ENCODE data around the gene TSPAN31.

GRCh38 chr12:57720606-57721595 is 23.9 kb upstream of the TSPAN31 start:
- TF ChIP-seq FOXM1 (IDR thresholded peaks at IDR 0.05; ENCODE audit: borderline replicate concordance) = no peak
- TF ChIP-seq BHLHE40 (IDR thresholded peaks at IDR 0.05; ENCODE audit: borderline replicate concordance) = no peak
- TF ChIP-seq SP1 (IDR thresholded peaks at IDR 0.05) = no peak
- no peak for TF ChIP-seq TARDBP (IDR thresholded peaks at IDR 0.05)
- TF ChIP-seq FOXK2 (IDR thresholded peaks at IDR 0.05) = no peak
- no peak for TF ChIP-seq ZNF384 (IDR thresholded peaks at IDR 0.05)
- TF ChIP-seq LEF1 (IDR thresholded peaks at IDR 0.05; ENCODE audit: borderline replicate concordance) = no peak
- TF ChIP-seq PKNOX1 (IDR thresholded peaks at IDR 0.05) = no peak
- TF ChIP-seq ARNT (IDR thresholded peaks at IDR 0.05) = no peak
- no peak for TF ChIP-seq NFRKB (IDR thresholded peaks at IDR 0.05)
- no peak for TF ChIP-seq L3MBTL2 (conservative IDR thresholded peaks at IDR 0.05)
- TF ChIP-seq CTBP1 (IDR thresholded peaks at IDR 0.05; ENCODE audit: borderline replicate concordance) = no peak
- no peak for TF ChIP-seq ELF4 (IDR thresholded peaks at IDR 0.05)
- TF ChIP-seq SUZ12 (IDR thresholded peaks at IDR 0.05) = no peak
